Neural crest cell (in vitro differentiated cells): ENCODE measurements around the gene GRK2. TPM values are rescaled to one million over a fixed set of nuclear protein-coding genes. Genes with fewer than 3 reads are reported as not detected.
A peak's percentile ranks its signal among the peaks of the same experiment; 100 is the strongest.

ENCODE experiments used
- DNase-seq: peaks from one replicate; pipeline ENCODE4 v3.0.0; 2021; ENCODE audit warnings: low read depth, mixed read lengths, low spot score
- H3K27ac Mint-ChIP-seq: one replicate; pipeline ENCODE4 v1.8.0; 2021; ENCODE audit warnings: mild to moderate bottlenecking, mixed read lengths; ENCODE audit not compliant: unreplicated experiment
- H3K27me3 Mint-ChIP-seq: 2 replicates; pipeline ENCODE4 v1.8.0; 2021; ENCODE audit warnings: low read depth, mild to moderate bottlenecking, mixed read lengths
- H3K36me3 Mint-ChIP-seq: 2 replicates; pipeline ENCODE4 v1.8.0; 2021; ENCODE audit warnings: low read depth, mild to moderate bottlenecking, mixed read lengths
- H3K4me1 Mint-ChIP-seq: 2 replicates; pipeline ENCODE4 v1.8.0; 2021; ENCODE audit warnings: mixed read lengths
- H3K4me3 Mint-ChIP-seq: one replicate; pipeline ENCODE4 v1.8.0; 2021; ENCODE audit warnings: mild to moderate bottlenecking, mixed read lengths
- H3K9me3 Mint-ChIP-seq: 2 replicates; pipeline ENCODE4 v1.8.0; 2021; ENCODE audit warnings: mixed read lengths
- total RNA-seq: library from RNA; stranded (reverse); gene quantifications from 2 replicates; pipeline ENCODE4 v1.2.1, GENCODE V29; 2021
- TF ChIP-seq, protein P1 (sequence below): fragments of 200-600 bp; sonication (generic); conservative IDR thresholded peaks from 2 replicates; pipeline ENCODE4 v1.5.0; 2021; ENCODE audit warnings: antibody characterized with exemption, mild to moderate bottlenecking

GRK2 gene
- total RNA-seq, 1 donor from 2014 or later: 51.3 TPM

DNA sequence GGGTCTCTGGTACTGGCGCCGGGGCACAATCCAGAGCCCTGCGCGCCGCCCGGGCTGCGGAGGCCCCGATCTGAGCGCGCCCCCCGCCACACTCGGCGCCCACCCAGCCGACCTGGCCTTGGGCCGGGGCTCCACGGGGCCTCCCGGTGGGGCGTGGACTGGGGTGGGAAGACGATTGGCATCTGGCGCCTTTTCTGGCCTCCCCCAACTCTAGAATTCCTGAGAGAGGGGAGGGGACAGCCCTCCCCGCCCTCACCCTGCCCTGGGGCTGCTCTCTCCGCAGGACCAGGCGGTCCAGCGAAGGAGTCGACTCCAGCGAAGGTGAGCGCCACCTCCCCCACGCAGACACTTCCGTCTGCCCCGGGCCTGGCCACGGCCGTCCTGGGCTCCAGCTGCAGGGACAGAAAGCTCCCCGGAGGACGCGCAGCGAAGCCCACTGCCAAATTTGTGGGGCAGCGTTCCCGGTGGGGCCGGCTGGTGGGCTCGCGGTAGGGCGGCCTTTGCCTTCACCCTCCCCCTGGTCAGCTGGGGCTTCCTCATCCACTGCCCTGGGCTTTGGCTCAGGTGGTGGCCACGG is 37.6 kb downstream of the GRK2 start:
- Mint-ChIP-seq H3K9me3 (no peaks in the 10 kb centered on the region), H3K27ac (no peak overlapping the region), H3K4me3 (no peak overlapping the region), H3K36me3 (no peaks in the 10 kb centered on the region), H3K4me1 (peaks cover 8% of the 10 kb centered on the region), H3K27me3 (peaks cover 21% of the 10 kb centered on the region)
- DNase-seq: no peak
- TF ChIP-seq, protein P1, sequence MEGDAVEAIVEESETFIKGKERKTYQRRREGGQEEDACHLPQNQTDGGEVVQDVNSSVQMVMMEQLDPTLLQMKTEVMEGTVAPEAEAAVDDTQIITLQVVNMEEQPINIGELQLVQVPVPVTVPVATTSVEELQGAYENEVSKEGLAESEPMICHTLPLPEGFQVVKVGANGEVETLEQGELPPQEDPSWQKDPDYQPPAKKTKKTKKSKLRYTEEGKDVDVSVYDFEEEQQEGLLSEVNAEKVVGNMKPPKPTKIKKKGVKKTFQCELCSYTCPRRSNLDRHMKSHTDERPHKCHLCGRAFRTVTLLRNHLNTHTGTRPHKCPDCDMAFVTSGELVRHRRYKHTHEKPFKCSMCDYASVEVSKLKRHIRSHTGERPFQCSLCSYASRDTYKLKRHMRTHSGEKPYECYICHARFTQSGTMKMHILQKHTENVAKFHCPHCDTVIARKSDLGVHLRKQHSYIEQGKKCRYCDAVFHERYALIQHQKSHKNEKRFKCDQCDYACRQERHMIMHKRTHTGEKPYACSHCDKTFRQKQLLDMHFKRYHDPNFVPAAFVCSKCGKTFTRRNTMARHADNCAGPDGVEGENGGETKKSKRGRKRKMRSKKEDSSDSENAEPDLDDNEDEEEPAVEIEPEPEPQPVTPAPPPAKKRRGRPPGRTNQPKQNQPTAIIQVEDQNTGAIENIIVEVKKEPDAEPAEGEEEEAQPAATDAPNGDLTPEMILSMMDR: no peak

GRCh38 chr11:67304511-67305113 is 38.3 kb downstream of the GRK2 start:
- Mint-ChIP-seq H3K4me3 (peak overlapping the region; percentile 54), H3K9me3 (no peaks in the 10 kb centered on the region), H3K27ac (peak overlapping the region; percentile 62), H3K27me3 (peaks cover 21% of the 10 kb centered on the region), H3K4me1 (peaks cover 8% of the 10 kb centered on the region), H3K36me3 (no peaks in the 10 kb centered on the region)
- TF ChIP-seq, protein P1: no peak
- DNase-seq: no peak

- peaks cover 21% of the 10 kb centered on the region for H3K27me3 Mint-ChIP-seq
- no peak overlapping the region for H3K4me3 Mint-ChIP-seq
- no peaks in the 10 kb centered on the region for H3K9me3 Mint-ChIP-seq
- TF ChIP-seq, protein P1: no peak
- H3K36me3 Mint-ChIP-seq: no peaks in the 10 kb centered on the region
- peaks cover 8% of the 10 kb centered on the region for H3K4me1 Mint-ChIP-seq
- H3K27ac Mint-ChIP-seq: no peak overlapping the region
- DNase-seq: no peak
Observed at GRCh38 chr11:67306769-67307544, 40.7 kb downstream of the GRK2 start.

DNA sequence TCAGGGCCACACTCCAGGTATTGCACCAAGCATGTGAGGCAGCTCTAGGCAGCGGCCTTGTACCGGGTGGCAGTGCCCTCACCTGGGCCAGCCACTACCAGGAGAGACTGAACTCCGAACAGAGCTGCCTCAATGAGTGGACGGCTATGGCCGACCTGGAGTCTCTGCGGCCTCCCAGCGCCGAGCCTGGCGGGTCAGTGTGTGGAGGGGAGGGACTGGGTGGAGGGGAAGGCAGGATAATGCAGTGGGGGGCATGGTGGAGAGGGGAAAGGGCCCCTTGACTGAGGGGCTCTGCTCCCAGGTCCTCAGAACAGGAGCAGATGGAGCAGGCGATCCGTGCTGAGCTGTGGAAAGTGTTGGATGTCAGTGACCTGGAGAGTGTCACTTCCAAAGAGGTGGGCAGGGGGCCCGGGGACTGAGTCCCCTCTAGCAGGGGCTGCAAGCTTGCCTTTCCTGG is 41.3 kb downstream of the GRK2 start:
- TF ChIP-seq, protein P1: no peak
- Mint-ChIP-seq H3K27ac (no peak overlapping the region), H3K4me3 (no peak overlapping the region)

DNA sequence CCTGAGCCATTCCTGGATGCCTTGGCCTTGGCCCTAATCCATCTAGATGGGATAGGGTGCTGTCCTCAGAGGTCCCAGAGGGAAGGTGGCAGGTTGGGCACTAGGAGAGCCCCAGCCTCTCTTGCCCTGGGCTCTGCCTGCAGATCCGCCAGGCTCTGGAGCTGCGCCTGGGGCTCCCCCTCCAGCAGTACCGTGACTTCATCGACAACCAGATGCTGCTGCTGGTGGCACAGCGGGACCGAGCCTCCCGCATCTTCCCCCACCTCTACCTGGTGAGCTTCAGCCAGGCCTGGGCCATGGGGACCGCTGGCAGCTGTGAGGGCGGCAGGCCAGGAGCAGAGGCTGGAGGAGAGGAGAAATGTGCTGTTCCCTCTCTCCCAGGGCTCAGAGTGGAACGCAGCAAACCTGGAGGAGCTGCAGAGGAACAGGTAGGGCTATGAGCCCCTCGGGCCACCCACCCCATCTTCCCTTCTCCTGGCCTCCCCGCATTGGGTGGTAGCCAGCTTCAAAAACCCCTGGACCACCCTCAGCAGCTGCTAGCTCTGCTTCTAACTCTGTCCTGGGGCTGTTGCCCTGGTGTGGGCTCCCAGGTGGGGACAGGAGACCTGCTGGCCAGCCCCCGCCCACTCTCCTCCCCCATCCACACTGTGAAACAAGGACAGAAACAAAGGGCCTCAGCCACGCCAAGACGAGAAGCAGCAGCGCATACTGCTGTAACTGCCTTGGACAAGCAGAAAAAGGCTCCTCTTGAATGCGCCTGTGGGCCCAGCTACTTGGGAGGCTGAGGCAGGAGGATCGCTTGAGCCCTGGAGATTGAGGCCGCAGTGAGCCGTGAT is 42.0 kb downstream of the GRK2 start:
- DNase-seq: no peak
- TF ChIP-seq, protein P1: no peak
- no peaks in the 10 kb centered on the region for H3K9me3 Mint-ChIP-seq

More for the DNA sequence above, 41.3 kb downstream of the GRK2 start:
- no peaks in the 10 kb centered on the region for H3K36me3 Mint-ChIP-seq
- no peaks in the 10 kb centered on the region for H3K9me3 Mint-ChIP-seq
- no peak for DNase-seq
- H3K4me1 Mint-ChIP-seq: peaks cover 3% of the 10 kb centered on the region
- H3K27me3 Mint-ChIP-seq: peaks cover 16% of the 10 kb centered on the region

More for the DNA sequence above, 42.0 kb downstream of the GRK2 start:
- Mint-ChIP-seq H3K4me3 (no peak overlapping the region), H3K27me3 (peaks cover 13% of the 10 kb centered on the region), H3K4me1 (no peaks in the 10 kb centered on the region), H3K27ac (no peak overlapping the region), H3K36me3 (no peaks in the 10 kb centered on the region)
